OCI-LY1 (cell line): ENCODE results near the gene CIDEB.
A peak's percentile ranks its signal among the peaks of the same experiment; 100 is the strongest.

Source experiments
- H2AFZ ChIP-seq: fragments of 200-600 bp; sonication (generic), shearing (Covaris generic); 2 replicates; pipeline ENCODE4 v1.6.0; 2014; ENCODE audit warnings: antibody characterized with exemption, mild to moderate bottlenecking, low read length
- H3F3A ChIP-seq: fragments of 200-600 bp; sonication (generic), shearing (Covaris generic); 2 replicates; pipeline ENCODE4 v1.6.0; 2014; ENCODE audit warnings: mild to moderate bottlenecking, antibody characterized with exemption, low read length, moderate library complexity; ENCODE audit not compliant: insufficient read depth
- H3K27ac ChIP-seq: fragments of 200-600 bp; sonication (generic); 2 replicates; pipeline ENCODE4 v1.5.1; 2014; ENCODE audit warnings: low read length, mixed run types, mild to moderate bottlenecking, low read depth; ENCODE audit not compliant: poor library complexity, severe bottlenecking
- H3K27me3 ChIP-seq: fragments of 200-600 bp; sonication (generic); 2 replicates; pipeline ENCODE4 v1.6.0; 2014; ENCODE audit warnings: antibody characterized with exemption, mild to moderate bottlenecking, low read length, moderate library complexity; ENCODE audit not compliant: insufficient read depth
- H3K36me3 ChIP-seq: fragments of 200-600 bp; sonication (generic); 2 replicates; pipeline ENCODE4 v1.6.1; 2014; ENCODE audit warnings: mild to moderate bottlenecking, antibody characterized with exemption, low read length, moderate library complexity, mixed read lengths; ENCODE audit not compliant: insufficient read depth
- H3K4me1 ChIP-seq: fragments of 200-600 bp; sonication (generic); 2 replicates; pipeline ENCODE4 v1.5.1; 2014; ENCODE audit warnings: mild to moderate bottlenecking, low read length, moderate library complexity; ENCODE audit not compliant: insufficient read depth, severe bottlenecking
- H3K4me2 ChIP-seq: fragments of 200-600 bp; sonication (generic), shearing (Covaris generic); 2 replicates; pipeline ENCODE4 v1.6.1; 2014; ENCODE audit warnings: low read length
- H3K4me3 ChIP-seq: fragments of 200-600 bp; sonication (generic); 2 replicates; pipeline ENCODE4 v1.5.1; 2014; ENCODE audit warnings: low read length, low read depth, mild to moderate bottlenecking, mixed read lengths; ENCODE audit not compliant: poor library complexity, severe bottlenecking
- H3K79me2 ChIP-seq: fragments of 200-600 bp; shearing (Covaris generic); 2 replicates; pipeline ENCODE4 v1.6.1; 2016; ENCODE audit warnings: mixed run types, low read length, mixed read lengths; ENCODE audit not compliant: insufficient read depth
- H3K9ac ChIP-seq: fragments of 200-600 bp; sonication (generic), shearing (Covaris generic); 2 replicates; pipeline ENCODE4 v1.6.1; 2014; ENCODE audit warnings: mild to moderate bottlenecking, low read length, mixed read lengths
- H3K9me2 ChIP-seq: fragments of 200-600 bp; sonication (generic), shearing (Covaris generic); 2 replicates; pipeline ENCODE4 v1.6.1; 2014; ENCODE audit warnings: low read depth, mild to moderate bottlenecking, low read length, mixed read lengths
- H3K9me3 ChIP-seq: fragments of 200-600 bp; shearing (Covaris generic); 2 replicates; pipeline ENCODE4 v1.6.1; 2014; ENCODE audit warnings: low read length, mixed read lengths
- H4K20me1 ChIP-seq: fragments of 200-600 bp; sonication (generic), shearing (Covaris generic); 2 replicates; pipeline ENCODE4 v1.6.0; 2016; ENCODE audit warnings: mild to moderate bottlenecking, low read length; ENCODE audit not compliant: insufficient read depth
- CTCF ChIP-seq: fragments of 200-600 bp; sonication (generic), shearing (Covaris generic); IDR thresholded peaks from 2 replicates; pipeline ENCODE4 v1.5.1; 2017; ENCODE audit warnings: mild to moderate bottlenecking, antibody characterized with exemption, low read length, moderate library complexity, mixed read lengths
- EZH2 ChIP-seq: fragments of 200-600 bp; sonication (generic), shearing (Covaris generic); IDR thresholded peaks from 2 replicates; pipeline ENCODE4 v1.8.0; 2017; ENCODE audit warnings: borderline replicate concordance, mixed run types, mild to moderate bottlenecking, antibody characterized with exemption, low read length, moderate library complexity, mixed read lengths

CIDEB gene

GRCh38 chr14:24280797-24281460, 26.8 kb downstream of the CIDEB start:
- Histone ChIP-seq H3K27me3 (no peaks in the 10 kb centered on the region), H3K27ac (no peak overlapping the region), H3K4me1 (peaks cover 16% of the 10 kb centered on the region), H3K4me2 (no peak overlapping the region), H3K79me2 (no peaks in the 10 kb centered on the region), H4K20me1 (no peaks in the 10 kb centered on the region), H3K9me2 (no peaks in the 10 kb centered on the region), H3K36me3 (no peaks in the 10 kb centered on the region), H2AFZ (no peak overlapping the region), H3K4me3 (no peak overlapping the region), H3K9me3 (no peaks in the 10 kb centered on the region), H3F3A (no peaks in the 10 kb centered on the region), H3K9ac (no peak overlapping the region)
- no peak for TF ChIP-seq CTCF
- TF ChIP-seq EZH2 = no peak

GRCh38 chr14:24279301-24280186, 28.2 kb downstream of the CIDEB start:
- Histone ChIP-seq H3K36me3 (no peaks in the 10 kb centered on the region), H3K4me1 (peaks cover 23% of the 10 kb centered on the region), H3K9me3 (no peaks in the 10 kb centered on the region), H3K4me2 (no peak overlapping the region), H3K9me2 (no peaks in the 10 kb centered on the region), H3K27ac (no peak overlapping the region), H2AFZ (no peak overlapping the region), H3F3A (no peaks in the 10 kb centered on the region), H3K79me2 (no peaks in the 10 kb centered on the region), H3K9ac (no peak overlapping the region), H3K4me3 (no peak overlapping the region), H4K20me1 (no peaks in the 10 kb centered on the region), H3K27me3 (no peaks in the 10 kb centered on the region)
- TF ChIP-seq CTCF = peak; percentile 67
- TF ChIP-seq EZH2 = no peak

GRCh38 chr14:24278424-24278823, 29.4 kb downstream of the CIDEB start:
- Histone ChIP-seq H3K79me2 (no peaks in the 10 kb centered on the region), H3K9ac (no peak overlapping the region), H2AFZ (no peak overlapping the region), H3K4me3 (no peak overlapping the region), H3K27me3 (no peaks in the 10 kb centered on the region), H3K9me2 (no peaks in the 10 kb centered on the region), H3K4me2 (no peak overlapping the region), H3F3A (no peaks in the 10 kb centered on the region), H4K20me1 (no peaks in the 10 kb centered on the region), H3K4me1 (peaks cover 34% of the 10 kb centered on the region), H3K36me3 (no peaks in the 10 kb centered on the region), H3K9me3 (no peaks in the 10 kb centered on the region), H3K27ac (no peak overlapping the region)
- TF ChIP-seq CTCF = no peak
- TF ChIP-seq EZH2 = no peak
